ENCODE results near the gene DCLK2. TPM values are rescaled to one million over a fixed set of nuclear protein-coding genes. Genes with fewer than 3 reads are reported as not detected.

Gene DCLK2
- total and polyA plus RNA-seq, 2 of the 8 experiments (the other 6 are each of a cell fraction or from before 2014, with no cell fraction given): 0.32 to 0.37 TPM

GRCh38 chr4:150149381-150149780 is 71.1 kb downstream of the DCLK2 start:
- Histone ChIP-seq H3K27me3 (replicated peaks in 1 of 4; ENCODE audit: control insufficient read depth in 3 of 4, extremely low read depth in 1 of 4, insufficient read depth in 3 of 4, low read length in 3 of 4) (no peaks in the 10 kb centered on the region), H3K18ac (ENCODE audit: extremely low read depth, low read length) (no peak overlapping the region), H2BK120ac (replicated peaks; ENCODE audit: low read depth, low read length) (no peak overlapping the region), H2BK12ac (ENCODE audit: low read depth, low read length) (no peak overlapping the region), H4K20me1 (replicated peaks in 1 of 2; ENCODE audit: control insufficient read depth in 1 of 2, insufficient read depth in 2 of 2, low read length in 2 of 2) (no peaks in the 10 kb centered on the region), H2BK5ac (ENCODE audit: low read depth, low read length) (no peak overlapping the region), H2BK20ac (ENCODE audit: low read length) (no peak overlapping the region), H2AFZ (ENCODE audit: low read length) (peak overlapping the region; percentile 59; the same call in 1 of the 2 replicates), H3K79me1 (ENCODE audit: low read depth, low read length) (no peaks in the 10 kb centered on the region), H4K5ac (ENCODE audit: insufficient read length, low read depth, low read length) (no peak overlapping the region), H3K23me2 (ENCODE audit: low read depth, low read length) (no peaks in the 10 kb centered on the region), H3K4me2 (ENCODE audit: insufficient read depth in 1 of 2, low read depth in 2 of 2, low read length in 2 of 2) (no peak overlapping the region), H3K4me1 (replicated peaks in 1 of 4; ENCODE audit: control insufficient read depth in 3 of 4, insufficient read depth in 4 of 4, low read length in 3 of 4) (no peaks in the 10 kb centered on the region), H3K4me3 (ENCODE audit: extremely low read depth in 1 of 4, insufficient read depth in 2 of 4, low read depth in 3 of 4, low read length in 4 of 4) (no peak overlapping the region), H3K14ac (ENCODE audit: insufficient read length) (no peak overlapping the region), H3K56ac (replicated peaks; ENCODE audit: insufficient read length, low read depth, low read length) (no peak overlapping the region), H3K9ac (replicated peaks in 1 of 4; ENCODE audit: extremely low read depth in 1 of 4, low read depth in 3 of 4, low read length in 3 of 4) (no peak overlapping the region), H3K36me3 (ENCODE audit: control insufficient read depth in 2 of 4, insufficient read depth in 4 of 4, low read length in 3 of 4) (no peaks in the 10 kb centered on the region), H4K8ac (ENCODE audit: extremely low read depth, insufficient read depth, low read length) (no peak overlapping the region), H3K23ac (ENCODE audit: insufficient read length) (no peak overlapping the region), H2BK15ac (ENCODE audit: low read length) (no peak overlapping the region), H2AK5ac (ENCODE audit: low read depth, low read length) (no peak overlapping the region), H3K9me3 (ENCODE audit: insufficient read depth in 2 of 2, low read depth in 1 of 2, low read length in 1 of 2) (no peaks in the 10 kb centered on the region), H3K27ac (ENCODE audit: low read depth, low read length) (no peak overlapping the region), H4K91ac (replicated peaks; ENCODE audit: insufficient read length, low read length) (no peak overlapping the region), H3K4ac (replicated peaks; ENCODE audit: insufficient read length, low read depth, low read length) (no peak overlapping the region), H3K79me2 (ENCODE audit: control insufficient read depth in 1 of 2, insufficient read depth in 2 of 2, low read length in 2 of 2) (no peaks in the 10 kb centered on the region)
- no peak for DNase-seq (ENCODE audit: low read depth in 1 of 2, low spot score in 2 of 2)
- WGBS, 2 experiments (ENCODE audit: extremely low coverage in 1 of 2, insufficient coverage in 1 of 2, insufficient read length in 1 of 2, insufficient replicate concordance in 2 of 2, low coverage in 1 of 2, low lambda C conversion rate in 2 of 2, missing lambda C conversion rate in 1 of 2): 83% methylated on average over 1 of the region's 1 CpG; no CpG with 5 or more reads in 1 of the 2 experiments
- ChIA-PET CTCF (ENCODE audit: partially characterized antibody) (interaction anchor here (0.8 kb wide), 1 partner anchor 93 kb away, joined by 3 read pairs; no protein-coding TSS in a partner anchor), POLR2A (ENCODE audit: partially characterized antibody) (no interaction called here)
- no peak for FAIRE-seq
- TF ChIP-seq KDM4A (IDR thresholded peaks at IDR 0.05; ENCODE audit: low read depth, low read length, severe bottlenecking): no peak
- no peak for TF ChIP-seq BRCA1 (IDR thresholded peaks at IDR 0.05; ENCODE audit: low read depth, low read length)
- TF ChIP-seq ZNF274 (IDR thresholded peaks at IDR 0.05; ENCODE audit: borderline replicate concordance, extremely low read depth, low read length): no peak
- TF ChIP-seq RXRA (IDR thresholded peaks at IDR 0.05; ENCODE audit: insufficient read depth, low read depth, low read length): no peak
- no peak for TF ChIP-seq CHD1 (IDR thresholded peaks at IDR 0.05; ENCODE audit: low read depth, low read length)
- no peak for TF ChIP-seq SUZ12 (IDR thresholded peaks at IDR 0.05; ENCODE audit: low read length)
- no peak for TF ChIP-seq CREB1 (IDR thresholded peaks at IDR 0.05)
